ENCODE data around the gene SLC6A9. TPM values are rescaled to one million over a fixed set of nuclear protein-coding genes. Genes with fewer than 3 reads are reported as not detected.

Gene SLC6A9
- total RNA-seq, 4 donors from 2014 or later, result 59.2 to 95.4 (median 84.5) TPM

DNA sequence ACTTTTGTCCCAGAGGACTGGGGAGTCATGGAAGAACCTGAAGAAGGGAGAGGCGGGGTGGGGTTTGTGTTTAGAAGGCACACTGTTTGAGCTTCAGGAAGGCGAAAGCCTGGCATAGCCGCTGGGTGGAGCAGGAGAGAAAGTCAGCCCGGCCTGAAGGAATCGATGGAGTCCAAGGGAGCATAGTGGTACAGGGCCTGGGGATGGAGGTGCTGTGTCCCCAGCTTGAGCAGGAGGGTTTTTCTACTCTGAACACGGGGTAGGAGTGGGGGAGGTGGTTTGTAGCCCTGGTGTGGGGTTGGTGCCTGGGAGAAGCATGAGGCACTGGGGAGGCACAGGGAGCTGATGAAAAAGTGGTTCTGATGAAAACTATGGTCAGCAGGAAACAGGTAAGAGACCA lies 44.5 kb downstream of the SLC6A9 start:
- Histone ChIP-seq H3K36me3 (peaks cover 22% of the 10 kb centered on the region), H3K4me3 (no peak overlapping the region), H3K9me3 (no peaks in the 10 kb centered on the region), H3K4me1 (peaks cover 10% of the 10 kb centered on the region), H3K27ac (no peak overlapping the region), H3K27me3 (no peaks in the 10 kb centered on the region)
- DNase-seq (ENCODE audit: low spot score in 2 of 2), result no peak
- TF ChIP-seq, protein P1, sequence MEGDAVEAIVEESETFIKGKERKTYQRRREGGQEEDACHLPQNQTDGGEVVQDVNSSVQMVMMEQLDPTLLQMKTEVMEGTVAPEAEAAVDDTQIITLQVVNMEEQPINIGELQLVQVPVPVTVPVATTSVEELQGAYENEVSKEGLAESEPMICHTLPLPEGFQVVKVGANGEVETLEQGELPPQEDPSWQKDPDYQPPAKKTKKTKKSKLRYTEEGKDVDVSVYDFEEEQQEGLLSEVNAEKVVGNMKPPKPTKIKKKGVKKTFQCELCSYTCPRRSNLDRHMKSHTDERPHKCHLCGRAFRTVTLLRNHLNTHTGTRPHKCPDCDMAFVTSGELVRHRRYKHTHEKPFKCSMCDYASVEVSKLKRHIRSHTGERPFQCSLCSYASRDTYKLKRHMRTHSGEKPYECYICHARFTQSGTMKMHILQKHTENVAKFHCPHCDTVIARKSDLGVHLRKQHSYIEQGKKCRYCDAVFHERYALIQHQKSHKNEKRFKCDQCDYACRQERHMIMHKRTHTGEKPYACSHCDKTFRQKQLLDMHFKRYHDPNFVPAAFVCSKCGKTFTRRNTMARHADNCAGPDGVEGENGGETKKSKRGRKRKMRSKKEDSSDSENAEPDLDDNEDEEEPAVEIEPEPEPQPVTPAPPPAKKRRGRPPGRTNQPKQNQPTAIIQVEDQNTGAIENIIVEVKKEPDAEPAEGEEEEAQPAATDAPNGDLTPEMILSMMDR (IDR thresholded peaks at IDR 0.05), result no peak
- TF ChIP-seq EP300 (IDR thresholded peaks at IDR 0.05) (no peak), POLR2AphosphoS5 (IDR thresholded peaks at IDR 0.05) (no peak), POLR2A (IDR thresholded peaks at IDR 0.05) (no peak)
- WGBS, result 75% methylated on average over 6 of the region's 6 CpGs

DNA sequence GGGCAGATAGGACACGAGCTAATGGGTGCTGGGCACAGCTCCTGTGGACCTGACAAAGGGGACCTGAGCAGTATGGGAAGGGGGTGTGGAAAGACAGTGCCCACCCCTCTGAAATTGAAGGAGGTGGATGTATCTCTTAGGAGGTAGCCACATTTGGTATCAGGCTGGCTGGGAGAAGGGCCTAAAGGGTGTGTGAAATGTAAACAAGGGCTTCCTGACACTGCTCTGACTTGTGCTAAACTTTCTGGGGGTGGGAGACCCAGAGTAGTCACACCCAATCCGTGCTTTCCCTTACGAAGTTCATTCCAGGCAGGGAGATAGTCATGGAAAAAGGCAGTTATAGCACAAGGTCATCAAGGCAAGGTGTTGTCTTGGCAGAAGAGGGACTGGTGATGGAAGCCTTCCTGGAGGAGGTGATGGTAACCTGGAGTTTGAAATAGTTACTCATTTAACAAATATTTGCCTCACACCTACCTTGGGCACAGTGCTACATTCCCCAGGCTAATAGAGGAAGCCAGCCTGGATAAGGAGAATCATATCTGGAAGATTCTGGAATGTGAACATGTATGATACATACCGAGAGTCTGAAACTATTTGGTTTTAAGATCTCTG lies 45.2 kb downstream of the SLC6A9 start:
- Histone ChIP-seq H3K36me3 (peaks cover 22% of the 10 kb centered on the region), H3K9me3 (no peaks in the 10 kb centered on the region), H3K4me1 (peaks cover 12% of the 10 kb centered on the region), H3K27me3 (no peaks in the 10 kb centered on the region), H3K4me3 (no peak overlapping the region), H3K27ac (no peak overlapping the region)
- TF ChIP-seq POLR2A (IDR thresholded peaks at IDR 0.05), result no peak
- TF ChIP-seq, protein P1 (IDR thresholded peaks at IDR 0.05), result no peak
- no peak for TF ChIP-seq POLR2AphosphoS5 (IDR thresholded peaks at IDR 0.05)
- TF ChIP-seq EP300 (IDR thresholded peaks at IDR 0.05), result no peak
- no peak for DNase-seq (ENCODE audit: low spot score in 2 of 2)
- WGBS, result 75% methylated on average over 4 of the region's 4 CpGs

DNA sequence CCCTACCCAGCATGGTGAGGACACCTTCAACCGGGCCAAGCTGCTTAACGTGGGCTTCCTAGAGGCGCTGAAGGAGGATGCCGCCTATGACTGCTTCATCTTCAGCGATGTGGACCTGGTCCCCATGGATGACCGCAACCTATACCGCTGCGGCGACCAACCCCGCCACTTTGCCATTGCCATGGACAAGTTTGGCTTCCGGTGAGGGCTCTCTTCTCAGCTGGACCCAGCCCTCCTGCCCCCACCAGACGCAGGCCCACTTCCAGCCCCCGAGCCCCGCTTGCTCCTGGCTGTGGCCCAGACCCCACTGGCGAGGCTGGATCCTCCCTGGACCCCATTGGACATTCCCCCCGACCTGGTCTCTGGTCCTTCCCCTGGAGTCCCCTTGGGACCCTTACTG lies 46.4 kb downstream of the SLC6A9 start:
- DNase-seq (ENCODE audit: low spot score in 2 of 2), result no peak
- peaks cover 18% of the 10 kb centered on the region for H3K4me1 ChIP-seq
- no peak overlapping the region for H3K4me3 ChIP-seq
- no peaks in the 10 kb centered on the region for H3K9me3 ChIP-seq
- H3K27me3 ChIP-seq, result no peaks in the 10 kb centered on the region
- TF ChIP-seq, protein P1 (IDR thresholded peaks at IDR 0.05), result no peak
- TF ChIP-seq EP300 (IDR thresholded peaks at IDR 0.05), result no peak
- TF ChIP-seq POLR2AphosphoS5 (IDR thresholded peaks at IDR 0.05), result no peak
- no peak for TF ChIP-seq POLR2A (IDR thresholded peaks at IDR 0.05)
- WGBS, result 90% methylated on average over 14 of the region's 16 CpGs
- peaks cover 22% of the 10 kb centered on the region for H3K36me3 ChIP-seq
- no peak overlapping the region for H3K27ac ChIP-seq

DNA sequence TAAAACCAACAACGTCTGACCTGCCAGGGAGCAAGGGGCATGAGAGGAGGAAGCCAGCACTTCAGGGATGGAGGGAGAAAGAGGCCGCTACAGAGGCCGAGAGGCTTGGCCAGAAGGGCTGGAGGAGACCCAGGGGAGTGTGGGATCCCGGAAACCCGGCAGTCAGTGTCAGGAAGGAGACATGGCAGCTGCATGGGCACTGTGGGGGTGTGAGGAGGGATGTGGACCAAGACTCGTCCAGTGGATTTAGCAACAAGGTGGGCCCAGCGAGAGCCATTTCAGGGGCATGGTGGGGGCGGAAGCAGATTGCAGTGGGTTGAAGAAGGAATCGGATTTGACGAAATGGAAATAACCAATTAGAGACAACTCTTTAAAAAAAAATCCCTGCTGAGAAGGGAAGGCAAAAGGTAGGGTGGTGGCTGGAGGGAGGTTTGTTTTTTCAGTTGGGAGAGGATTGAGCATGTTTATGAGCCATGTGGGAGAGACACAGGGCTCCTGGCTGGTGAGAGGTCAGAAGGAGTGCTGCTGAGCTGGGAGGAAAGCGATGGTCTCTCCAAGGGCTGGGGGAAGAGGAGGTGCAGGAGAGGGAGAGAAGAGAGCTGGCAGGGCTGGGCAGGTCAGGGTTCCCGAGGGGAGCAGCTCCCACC lies 47.9 kb downstream of the SLC6A9 start:
- peaks cover 22% of the 10 kb centered on the region for H3K36me3 ChIP-seq
- H3K4me3 ChIP-seq, result no peak overlapping the region
- no peak for TF ChIP-seq POLR2AphosphoS5 (IDR thresholded peaks at IDR 0.05)
- no peak for TF ChIP-seq POLR2A (IDR thresholded peaks at IDR 0.05)
- TF ChIP-seq, protein P1 (IDR thresholded peaks at IDR 0.05), result no peak
- TF ChIP-seq EP300 (IDR thresholded peaks at IDR 0.05), result no peak
- H3K27ac ChIP-seq, result no peak overlapping the region
- DNase-seq (ENCODE audit: low spot score in 2 of 2), result no peak
- H3K27me3 ChIP-seq, result no peaks in the 10 kb centered on the region
- peaks cover 29% of the 10 kb centered on the region for H3K4me1 ChIP-seq
- H3K9me3 ChIP-seq, result no peaks in the 10 kb centered on the region
- WGBS, result 79% methylated on average over 12 of the region's 12 CpGs

DNA sequence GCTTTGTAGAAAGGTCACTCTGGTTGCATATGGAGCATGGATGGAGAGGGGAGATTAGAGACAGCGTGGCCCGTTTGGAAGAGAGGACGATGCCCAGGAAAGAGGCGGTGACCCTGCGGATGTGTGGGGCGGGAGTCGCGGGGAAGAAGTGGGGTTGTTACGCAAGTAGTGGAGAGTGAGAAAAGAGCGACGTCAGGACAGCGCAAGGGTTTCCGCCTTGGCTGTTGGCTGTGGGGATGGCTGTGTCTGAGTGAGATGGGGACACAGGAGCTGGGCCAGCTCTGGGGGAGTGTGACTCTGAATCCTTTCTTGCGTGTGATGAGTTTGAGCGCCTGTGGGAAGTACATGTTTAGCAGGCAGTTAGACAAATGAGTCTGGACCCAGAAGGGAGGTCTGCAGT lies 48.5 kb downstream of the SLC6A9 start:
- Histone ChIP-seq H3K9me3 (no peaks in the 10 kb centered on the region), H3K4me3 (no peak overlapping the region), H3K36me3 (peaks cover 23% of the 10 kb centered on the region), H3K4me1 (peaks cover 31% of the 10 kb centered on the region), H3K27me3 (no peaks in the 10 kb centered on the region), H3K27ac (no peak overlapping the region)
- TF ChIP-seq POLR2A (IDR thresholded peaks at IDR 0.05), result no peak
- no peak for TF ChIP-seq EP300 (IDR thresholded peaks at IDR 0.05)
- DNase-seq (ENCODE audit: low spot score in 2 of 2), result no peak
- WGBS, result 82% methylated on average over 15 of the region's 15 CpGs

Data from suprapubic skin (tissue), 4 donors.